Thoracic aorta (tissue), 2 donors: ENCODE data around the gene HERC2. TPM values are rescaled to one million over a fixed set of nuclear protein-coding genes. Genes with fewer than 3 reads are reported as not detected.

Source experiments
- ATAC-seq: fragments of 150-250 bp; one replicate; pipeline ENCODE4 v1.8.0; 2017; ENCODE audit warnings: low read depth; ENCODE audit not compliant: insufficient number of reproducible peaks, low FRiP score
- DNase-seq: peaks from one replicate; pipeline ENCODE4 v3.0.0-alpha.2; 2020; ENCODE audit warnings: low spot score
- H3K27ac ChIP-seq, 2 donors: fragments of 200-600 bp; sonication (generic); 1 replicate in 1 of 2; 2 replicates in 1 of 2; pipeline ENCODE4 v1.5.1; 2016; ENCODE audit warnings: mild to moderate bottlenecking in 2 of 2, moderate library complexity in 2 of 2
- H3K27me3 ChIP-seq: fragments of 200-600 bp; sonication (generic); replicated peaks from 2 replicates; pipeline ENCODE4 v1.6.0; 2016; ENCODE audit warnings: mild to moderate bottlenecking; ENCODE audit not compliant: insufficient read depth
- H3K36me3 ChIP-seq: fragments of 200-600 bp; sonication (generic); one replicate; pipeline ENCODE4 v1.5.1; 2016
- H3K4me1 ChIP-seq, 2 donors: fragments of 200-600 bp; sonication (generic); 1 replicate in 1 of 2; 2 replicates in 1 of 2; pipeline versions ENCODE4 v1.5.1 to v1.6.0; 2016; ENCODE audit warnings: low read depth in 2 of 2, mild to moderate bottlenecking in 1 of 2; ENCODE audit not compliant: control insufficient read depth in 1 of 2
- H3K4me3 ChIP-seq: fragments of 200-600 bp; sonication (generic); 2 replicates; pipeline ENCODE4 v1.5.1; 2016; ENCODE audit warnings: mild to moderate bottlenecking
- H3K9me3 ChIP-seq: fragments of 200-600 bp; sonication (generic); 2 replicates; pipeline ENCODE4 v1.5.1; 2016
- CTCF ChIP-seq: fragments of 200-600 bp; sonication (generic); IDR thresholded peaks from one replicate; pipeline ENCODE4 v1.5.1; 2019; ENCODE audit warnings: antibody characterized with exemption
- total RNA-seq, 2 donors: library from RNA; depleted of rRNA; stranded (reverse); fragments of >200 nt; gene quantifications; one replicate each; pipeline versions ENCODE4 v1.1.0 to v1.2.3, GENCODE V29; 2016

HERC2 gene
- total RNA-seq, 2 donors from 2014 or later, result 50.9 to 62.0 TPM

- Histone ChIP-seq H3K4me1 (peaks cover 9 to 22% of the 10 kb centered on the region in 2 donors), H3K9me3 (no peaks in the 10 kb centered on the region), H3K36me3 (peaks cover 11% of the 10 kb centered on the region), H3K27me3 (no peaks in the 10 kb centered on the region), H3K4me3 (no peak overlapping the region), H3K27ac (no peak overlapping the region)
- TF ChIP-seq CTCF, result no peak
- ATAC-seq (no peak), DNase-seq (no peak)
These were observed 192.6 kb downstream of the HERC2 start for GRCh38 chr15:28129231-28129848.

DNA sequence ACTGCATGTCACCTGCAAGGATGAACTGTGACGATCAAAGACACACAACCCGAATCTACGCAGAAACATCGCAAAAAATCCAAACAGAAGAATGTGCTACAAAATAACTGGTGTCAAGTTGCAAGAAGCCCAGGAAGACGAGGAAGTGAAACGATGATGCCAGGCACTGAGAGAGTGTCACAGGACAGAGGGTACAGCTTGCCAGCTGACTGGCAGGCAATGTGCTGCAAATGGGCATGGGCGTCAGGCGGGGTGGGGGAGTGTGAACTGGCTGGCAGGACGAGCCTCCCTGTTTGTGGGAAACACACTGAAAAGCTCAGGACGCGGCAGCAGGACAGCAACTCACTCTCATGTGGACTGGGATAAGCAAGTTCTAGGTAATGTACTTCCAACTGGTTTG is 193.9 kb downstream of the HERC2 start:
- Histone ChIP-seq H3K4me3 (no peak overlapping the region), H3K27me3 (no peaks in the 10 kb centered on the region), H3K9me3 (no peaks in the 10 kb centered on the region), H3K27ac (no peak overlapping the region), H3K36me3 (peaks cover 11% of the 10 kb centered on the region), H3K4me1 (peaks cover 5 to 10% of the 10 kb centered on the region in 2 donors)
- no peak for TF ChIP-seq CTCF
- ATAC-seq (no peak), DNase-seq (no peak)

- Histone ChIP-seq H3K27me3 (no peaks in the 10 kb centered on the region), H3K27ac (no peak overlapping the region), H3K36me3 (peaks cover 11% of the 10 kb centered on the region), H3K4me3 (no peak overlapping the region), H3K4me1 (no peaks in the 10 kb centered on the region), H3K9me3 (no peaks in the 10 kb centered on the region)
- DNase-seq (no peak), ATAC-seq (no peak)
- TF ChIP-seq CTCF, result no peak
These were observed 194.9 kb downstream of the HERC2 start for GRCh38 chr15:28127036-28127435.

DNA sequence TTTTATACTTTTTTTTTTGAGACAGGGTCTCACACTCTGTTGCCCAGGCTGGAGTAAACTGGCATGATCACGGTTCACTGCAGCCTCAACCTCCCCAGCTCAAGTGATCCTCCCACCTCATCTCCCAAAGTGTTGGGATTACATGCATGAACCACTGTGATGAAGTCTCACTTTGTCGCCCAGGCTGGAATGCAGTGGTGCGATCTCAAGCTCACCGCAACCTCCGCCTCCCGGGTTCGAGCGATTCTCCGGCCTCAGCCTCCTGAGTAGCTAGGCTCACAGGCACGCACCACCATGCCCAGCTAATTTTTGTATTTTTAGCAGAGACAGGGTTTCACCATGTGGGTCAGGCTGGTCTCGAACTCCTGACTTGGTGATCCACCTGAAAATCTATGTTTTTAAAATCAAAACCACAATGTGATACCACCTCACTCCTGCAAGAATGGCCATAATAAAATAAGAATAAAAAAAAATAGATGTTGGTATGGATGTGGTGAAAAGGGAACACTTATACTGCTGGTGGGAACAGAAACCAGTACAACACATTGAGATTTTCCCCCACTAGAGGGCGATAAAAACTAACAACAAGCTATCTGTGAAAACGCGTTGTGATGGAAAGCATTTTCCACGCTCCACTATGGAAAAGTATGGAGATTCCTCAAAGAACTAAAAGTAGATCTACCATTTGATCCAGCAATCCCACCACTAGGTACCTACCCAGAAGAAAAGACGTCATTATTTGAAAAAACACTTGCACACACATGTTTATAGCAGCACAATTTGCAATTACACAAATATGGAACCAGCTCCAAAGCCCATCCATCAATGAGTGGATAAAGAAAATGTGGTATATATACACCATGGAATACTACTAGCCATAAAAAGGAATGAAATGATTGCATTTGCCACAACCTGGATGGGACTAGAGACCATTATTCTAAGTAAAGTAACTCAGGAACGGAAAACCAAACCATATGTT is 196.0 kb downstream of the HERC2 start:
- no peak for DNase-seq
- H3K27me3 ChIP-seq, result no peaks in the 10 kb centered on the region
- H3K27ac ChIP-seq, result no peak overlapping the region
- H3K4me3 ChIP-seq, result no peak overlapping the region
- peak; percentile 65 for TF ChIP-seq CTCF
- no peak for ATAC-seq
- peaks cover 10% of the 10 kb centered on the region for H3K36me3 ChIP-seq
- H3K9me3 ChIP-seq, result no peaks in the 10 kb centered on the region
- H3K4me1 ChIP-seq, result no peaks in the 10 kb centered on the region

- Histone ChIP-seq H3K4me3 (no peak overlapping the region), H3K9me3 (no peaks in the 10 kb centered on the region), H3K27ac (no peak overlapping the region), H3K36me3 (peaks cover 22% of the 10 kb centered on the region), H3K27me3 (no peaks in the 10 kb centered on the region), H3K4me1 (no peaks in the 10 kb centered on the region)
- ATAC-seq (no peak), DNase-seq (no peak)
- TF ChIP-seq CTCF, result no peak
These were observed 197.1 kb downstream of the HERC2 start for GRCh38 chr15:28124841-28125240.
